Measurements from ENCODE around the gene ATP5ME.
"Not testable (repeated sequence)": the region's sequence is repeated elsewhere in the genome, so short reads cannot be mapped to it uniquely, and the experiment has no call there.

ATP5ME gene

GRCh38 chr4:637536-638280, 36.4 kb downstream of the ATP5ME start (continued):
- no peak for TF ChIP-seq PATZ1 (CRISPR knock-in tag; IDR thresholded peaks at IDR 0.05; ENCODE audit: borderline replicate concordance)
- no peak for TF ChIP-seq ARNTL (CRISPR knock-in tag; IDR thresholded peaks at IDR 0.05; ENCODE audit: borderline replicate concordance, low read depth)
- no peak for TF ChIP-seq CSRNP3 (CRISPR knock-in tag; IDR thresholded peaks at IDR 0.05)
- no peak for TF ChIP-seq ISL1 (CRISPR knock-in tag; IDR thresholded peaks at IDR 0.05)

- TF ChIP-seq PPARA (CRISPR knock-in tag; IDR thresholded peaks at IDR 0.05; ENCODE audit: borderline replicate concordance) (no peak), BACH2 (CRISPR knock-in tag; IDR thresholded peaks at IDR 0.05; ENCODE audit: borderline replicate concordance) (no peak), ZNF8 (CRISPR knock-in tag; IDR thresholded peaks at IDR 0.05) (no peak), POU6F1 (CRISPR knock-in tag; IDR thresholded peaks at IDR 0.05; ENCODE audit: borderline replicate concordance, low read depth) (no peak), CSDC2 (CRISPR knock-in tag; IDR thresholded peaks at IDR 0.05) (no peak), GLIS3 (CRISPR knock-in tag; IDR thresholded peaks at IDR 0.05) (no peak)
- ATAC-seq, result no peak
Observed at GRCh38 chr4:636628-637159, 37.4 kb downstream of the ATP5ME start.

- ATAC-seq, result no peak
Observed at GRCh38 chr4:635851-636627, 38.0 kb downstream of the ATP5ME start.

GRCh38 chr4:635066-635835, 38.8 kb downstream of the ATP5ME start:
- ATAC-seq, result not testable (repeated sequence)

More at GRCh38 chr4:635851-636627, 38.0 kb downstream of the ATP5ME start:
- TF ChIP-seq RARB (CRISPR knock-in tag; IDR thresholded peaks at IDR 0.05) (no peak), PATZ1 (CRISPR knock-in tag; IDR thresholded peaks at IDR 0.05; ENCODE audit: borderline replicate concordance) (no peak), ZNF8 (CRISPR knock-in tag; IDR thresholded peaks at IDR 0.05) (no peak), ARNTL (CRISPR knock-in tag; IDR thresholded peaks at IDR 0.05; ENCODE audit: borderline replicate concordance, low read depth) (no peak), SNAI2 (CRISPR knock-in tag; IDR thresholded peaks at IDR 0.05) (no peak), GLIS3 (CRISPR knock-in tag; IDR thresholded peaks at IDR 0.05) (no peak), CSRNP3 (CRISPR knock-in tag; IDR thresholded peaks at IDR 0.05) (no peak), ZC3H10 (CRISPR knock-in tag; IDR thresholded peaks at IDR 0.05) (no peak), ISL1 (CRISPR knock-in tag; IDR thresholded peaks at IDR 0.05) (no peak), BACH2 (CRISPR knock-in tag; IDR thresholded peaks at IDR 0.05; ENCODE audit: borderline replicate concordance) (no peak), ZFP30 (CRISPR knock-in tag; IDR thresholded peaks at IDR 0.05) (no peak), ZNF70 (CRISPR knock-in tag; IDR thresholded peaks at IDR 0.05) (no peak), TCF4 (CRISPR knock-in tag; IDR thresholded peaks at IDR 0.05; ENCODE audit: borderline replicate concordance) (no peak), CSDC2 (CRISPR knock-in tag; IDR thresholded peaks at IDR 0.05) (no peak)

All from SK-N-SH treated with all-trans-retinoic acid at 6 μM for 48 hours (cell line).